Left lung (tissue), 10 donors: ENCODE results near the gene TEX35. TPM values are rescaled to one million over a fixed set of nuclear protein-coding genes. Genes with fewer than 3 reads are reported as not detected.
A peak's percentile ranks its signal among the peaks of the same experiment; 100 is the strongest.

Source experiments
- ATAC-seq: fragments of 200-7000 bp; cut with Tn5 transposase; one replicate; pipeline ENCODE4 v1.9.1; 2020; ENCODE audit warnings: moderate library complexity
- DNase-seq, 4 donors: peaks; one replicate each; pipeline ENCODE4 v3.0.0-alpha.2; 2013 to 2020
- H3K27ac ChIP-seq, 2 donors: fragments of 200-600 bp; sonication (generic) in 1 of 2; one replicate each; pipeline versions ENCODE4 v1.5.0 to v1.8.0; 2020 to 2021
- H3K27me3 ChIP-seq, 2 donors: fragments of 200-600 bp; sonication (generic) in 1 of 2; one replicate each; pipeline versions ENCODE4 v1.5.0 to v1.8.0; 2020 to 2021
- H3K36me3 ChIP-seq, 2 donors: fragments of 200-600 bp; sonication (generic) in 1 of 2; one replicate each; pipeline versions ENCODE4 v1.5.0 to v1.8.0; 2020 to 2021
- H3K4me1 ChIP-seq, 2 donors: fragments of 200-600 bp; one replicate each; pipeline ENCODE4 v1.8.0; 2021
- H3K4me3 ChIP-seq, 2 donors: fragments of 200-600 bp; sonication (generic) in 1 of 2; one replicate each; pipeline versions ENCODE4 v1.5.0 to v1.8.0; 2020 to 2021; ENCODE audit warnings: mild to moderate bottlenecking in 1 of 2
- H3K9me3 ChIP-seq, 2 donors: fragments of 200-600 bp; sonication (generic) in 1 of 2; one replicate each; pipeline versions ENCODE4 v1.5.0 to v1.8.0; 2020 to 2021
- intact Hi-C, 2 donors: fragments of 100-400 bp; cut with DNase I; formaldehyde crosslinking; loops; one replicate each; pipeline versions ENCODE4 v1.11.2 to v1.14.2; 2022
- polyA plus RNA-seq, 6 donors: library from polyadenylated mRNA; unstranded; fragments of 120-200 nt; gene quantifications; one replicate each; pipeline ENCODE4 v1.2.1, GENCODE V29; 2013; ENCODE audit not compliant: insufficient read length in 6 of 6
- total RNA-seq, 2 donors: library from RNA; stranded (reverse); fragmentation: NEBNext Ultra II Directional; extraction: Animal tissue kit (Norgen Biotek cat#: 25700); gene quantifications; one replicate each; pipeline ENCODE4 v1.2.1, GENCODE V29; 2021
- TF ChIP-seq, protein P1 (sequence below), 2 donors: fragments of 200-600 bp; sonication (generic) in 1 of 2; IDR thresholded peaks; one replicate each; pipeline versions ENCODE4 v1.5.0 to v1.8.0; 2021; ENCODE audit warnings: antibody characterized with exemption in 2 of 2
- donor health status: DM: no; HTN: yes; CAD: no.
- donor health status: DM: no; HTN: no; CAD: no.

TEX35 gene
- total and polyA plus RNA-seq, 8 donors: 0.27 to 1.0 (median 0.47) TPM; not detected in 2

DNA sequence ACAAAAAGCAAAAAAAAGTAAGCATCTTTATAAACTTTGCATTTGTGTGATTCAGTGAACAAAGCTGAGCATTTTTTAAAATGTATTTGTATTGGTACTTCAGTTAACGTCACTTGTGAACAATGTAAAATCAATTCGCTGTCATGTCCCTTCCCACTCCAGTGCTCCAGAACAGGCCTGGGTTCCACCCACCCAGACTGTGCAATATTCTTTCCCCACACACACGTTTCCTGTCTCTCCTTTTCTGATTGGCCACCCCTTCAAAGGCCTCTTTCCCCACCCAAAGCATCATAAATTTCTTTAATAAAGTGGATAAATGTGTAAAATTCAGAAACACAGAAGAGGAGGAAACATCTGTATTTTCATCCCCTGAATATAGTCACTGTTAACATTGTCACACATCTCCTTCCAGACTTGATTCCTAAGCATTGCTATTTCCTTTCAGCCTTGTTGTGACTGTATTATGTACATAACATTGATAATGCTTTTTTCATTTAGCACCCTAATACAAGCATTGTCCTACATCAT lies 28.1 kb upstream of the TEX35 start:
- peaks cover 6 to 23% of the 10 kb centered on the region in 2 donors for H3K4me1 ChIP-seq
- no peak for DNase-seq
- ATAC-seq: no peak

GRCh38 chr1:178485541-178485981 lies 27.3 kb upstream of the TEX35 start:
- intact Hi-C loops: no loop called here
- H3K9me3 ChIP-seq: no peaks in the 10 kb centered on the region
- peaks cover 6 to 23% of the 10 kb centered on the region in 2 donors for H3K4me1 ChIP-seq
- no peaks in the 10 kb centered on the region for H3K36me3 ChIP-seq
- DNase-seq: no peak
- peaks cover 0 to 12% of the 10 kb centered on the region in 2 donors for H3K27me3 ChIP-seq
- H3K27ac ChIP-seq: no peak overlapping the region
- no peak overlapping the region for H3K4me3 ChIP-seq
- ATAC-seq: no peak
- TF ChIP-seq, protein P1, sequence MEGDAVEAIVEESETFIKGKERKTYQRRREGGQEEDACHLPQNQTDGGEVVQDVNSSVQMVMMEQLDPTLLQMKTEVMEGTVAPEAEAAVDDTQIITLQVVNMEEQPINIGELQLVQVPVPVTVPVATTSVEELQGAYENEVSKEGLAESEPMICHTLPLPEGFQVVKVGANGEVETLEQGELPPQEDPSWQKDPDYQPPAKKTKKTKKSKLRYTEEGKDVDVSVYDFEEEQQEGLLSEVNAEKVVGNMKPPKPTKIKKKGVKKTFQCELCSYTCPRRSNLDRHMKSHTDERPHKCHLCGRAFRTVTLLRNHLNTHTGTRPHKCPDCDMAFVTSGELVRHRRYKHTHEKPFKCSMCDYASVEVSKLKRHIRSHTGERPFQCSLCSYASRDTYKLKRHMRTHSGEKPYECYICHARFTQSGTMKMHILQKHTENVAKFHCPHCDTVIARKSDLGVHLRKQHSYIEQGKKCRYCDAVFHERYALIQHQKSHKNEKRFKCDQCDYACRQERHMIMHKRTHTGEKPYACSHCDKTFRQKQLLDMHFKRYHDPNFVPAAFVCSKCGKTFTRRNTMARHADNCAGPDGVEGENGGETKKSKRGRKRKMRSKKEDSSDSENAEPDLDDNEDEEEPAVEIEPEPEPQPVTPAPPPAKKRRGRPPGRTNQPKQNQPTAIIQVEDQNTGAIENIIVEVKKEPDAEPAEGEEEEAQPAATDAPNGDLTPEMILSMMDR (IDR thresholded peaks at IDR 0.05): no peak

More for the DNA sequence above, 28.1 kb upstream of the TEX35 start:
- Histone ChIP-seq H3K36me3 (peaks cover 0 to 3% of the 10 kb centered on the region in 2 donors), H3K4me3 (no peak overlapping the region), H3K9me3 (no peaks in the 10 kb centered on the region), H3K27me3 (peaks cover 0 to 12% of the 10 kb centered on the region in 2 donors), H3K27ac (no peak overlapping the region)
- TF ChIP-seq, protein P1 (IDR thresholded peaks at IDR 0.05): no peak
- intact Hi-C loops: no loop called here

DNA sequence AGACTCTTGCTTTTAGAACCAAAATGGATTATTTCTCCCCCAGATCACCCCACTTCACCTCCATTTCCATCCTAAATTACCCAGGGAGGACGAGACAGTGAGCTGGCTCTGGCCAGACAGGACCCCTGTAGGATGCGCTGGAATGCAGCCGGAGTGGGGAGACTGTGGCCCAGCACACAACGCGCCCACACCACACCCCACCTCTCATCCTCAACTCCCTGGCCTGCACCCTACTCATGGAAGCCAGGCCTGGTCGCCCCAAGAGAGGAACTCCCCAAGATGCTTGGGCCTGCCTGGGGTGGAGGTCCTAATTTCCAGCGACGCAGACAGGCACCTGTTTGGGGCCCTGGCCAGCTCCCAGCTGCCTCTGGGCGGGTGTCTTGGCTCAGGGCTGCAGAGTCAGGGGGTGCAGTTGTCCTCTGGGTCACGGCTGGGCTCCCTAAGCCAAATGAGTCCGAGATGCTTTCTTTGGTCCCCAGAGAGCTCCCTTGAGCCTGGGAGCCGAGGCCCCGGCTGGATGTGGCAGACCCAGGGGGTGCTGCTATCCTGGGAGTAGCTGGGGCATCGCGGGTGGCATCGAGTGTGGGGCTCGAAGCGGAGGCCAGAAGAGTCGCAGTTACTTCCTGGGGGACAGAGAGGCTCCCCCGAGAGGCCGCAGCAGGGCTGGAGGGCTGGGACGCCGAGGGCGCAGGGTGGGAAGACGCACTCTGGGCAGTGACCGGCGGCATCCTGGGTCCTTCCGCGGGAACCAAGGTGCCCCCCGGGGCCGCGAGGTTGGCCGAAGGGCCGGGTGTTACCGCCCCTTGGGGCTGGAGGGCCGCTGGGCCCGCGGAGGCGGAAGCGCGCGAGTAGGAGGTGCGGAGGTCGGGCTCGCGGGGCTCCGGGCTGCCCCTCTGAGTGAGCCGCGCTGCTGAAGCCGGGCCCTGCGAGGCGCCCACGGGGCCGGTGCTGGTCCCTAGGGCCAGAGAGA lies 26.5 kb upstream of the TEX35 start:
- ATAC-seq (peak; percentile 68), DNase-seq (peak in 1 of 4 donors; percentile 86)
- intact Hi-C loops: no loop called here
- Histone ChIP-seq H3K27me3 (peaks cover 0 to 12% of the 10 kb centered on the region in 2 donors), H3K4me3 (peak overlapping the region; percentile 6 to 19), H3K27ac (no peak overlapping the region), H3K36me3 (no peaks in the 10 kb centered on the region), H3K9me3 (no peaks in the 10 kb centered on the region), H3K4me1 (peaks cover 6 to 23% of the 10 kb centered on the region in 2 donors)
- TF ChIP-seq, protein P1 (IDR thresholded peaks at IDR 0.05): no peak

- Histone ChIP-seq H3K4me3 (peak overlapping the region; percentile 6 to 19), H3K36me3 (no peaks in the 10 kb centered on the region), H3K9me3 (no peaks in the 10 kb centered on the region), H3K27me3 (peaks cover 0 to 12% of the 10 kb centered on the region in 2 donors), H3K4me1 (peaks cover 6 to 23% of the 10 kb centered on the region in 2 donors), H3K27ac (no peak overlapping the region)
- TF ChIP-seq, protein P1 (IDR thresholded peaks at IDR 0.05): no peak
- peak; percentile 20 for ATAC-seq
- intact Hi-C loops: no loop called here
- DNase-seq: no peak
Measured at GRCh38 chr1:178487070-178487615, 25.8 kb upstream of the TEX35 start.

DNA sequence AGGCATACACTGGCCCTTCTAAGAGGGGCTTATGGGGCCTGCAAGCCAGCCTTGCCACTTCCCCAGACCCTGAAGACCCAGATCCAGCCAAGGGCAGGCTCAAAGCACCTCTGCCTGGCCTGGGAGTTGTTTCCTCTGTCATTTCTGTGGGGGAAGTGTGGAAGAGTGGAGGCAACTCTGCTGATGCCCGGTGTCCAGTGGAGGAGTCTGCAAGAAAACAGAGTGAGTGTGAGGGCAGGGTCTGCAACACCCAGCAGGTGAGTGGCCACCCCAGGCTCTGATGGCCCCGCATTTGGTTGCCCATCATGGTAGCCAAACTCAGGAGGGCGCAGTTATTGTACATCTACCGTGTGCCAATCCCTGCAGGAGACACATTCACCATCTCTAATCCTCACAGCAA lies 24.5 kb upstream of the TEX35 start:
- H3K9me3 ChIP-seq: no peaks in the 10 kb centered on the region
- ATAC-seq (no peak), DNase-seq (no peak)
- TF ChIP-seq, protein P1 (IDR thresholded peaks at IDR 0.05): no peak
- H3K36me3 ChIP-seq: no peaks in the 10 kb centered on the region
- no peak overlapping the region for H3K4me3 ChIP-seq
- H3K27ac ChIP-seq: no peak overlapping the region
- H3K27me3 ChIP-seq: peaks cover 0 to 12% of the 10 kb centered on the region in 2 donors
- intact Hi-C loops: no loop called here
- peaks cover 6 to 23% of the 10 kb centered on the region in 2 donors for H3K4me1 ChIP-seq
